Liver (tissue), 9 donors: Measurements from ENCODE around the gene PTPRQ. TPM values are rescaled to one million over a fixed set of nuclear protein-coding genes. Genes with fewer than 3 reads are reported as not detected.

Experiments used
- DNase-seq: peaks from one replicate; pipeline ENCODE4 v3.0.0-alpha.2; 2017; ENCODE audit warnings: low spot score
- H3K27ac ChIP-seq, 2 donors: one replicate each; pipeline ENCODE4 v1.7.0; 2013; ENCODE audit warnings: inconsistent platforms in 2 of 2, low read length in 2 of 2, control low read depth in 1 of 2, low read depth in 1 of 2, mild to moderate bottlenecking in 1 of 2
- H3K27me3 ChIP-seq, 4 donors: one replicate each; pipeline versions ENCODE4 v1.6.1 to v1.7.0; 2013; ENCODE audit warnings: low read length in 3 of 4, inconsistent platforms in 1 of 4, mild to moderate bottlenecking in 1 of 4, moderate library complexity in 1 of 4; ENCODE audit not compliant: control insufficient read depth in 4 of 4, insufficient read depth in 4 of 4
- H3K36me3 ChIP-seq, 4 donors: one replicate each; pipeline versions ENCODE4 v1.6.1 to v1.7.0; 2013; ENCODE audit warnings: low read length in 3 of 4, mild to moderate bottlenecking in 3 of 4, low read depth in 1 of 4, moderate library complexity in 1 of 4; ENCODE audit not compliant: control insufficient read depth in 4 of 4, insufficient read depth in 3 of 4
- H3K4me1 ChIP-seq, 4 donors: one replicate each; pipeline versions ENCODE4 v1.6.1 to v1.7.0; 2013; ENCODE audit warnings: low read length in 3 of 4, mild to moderate bottlenecking in 3 of 4, moderate library complexity in 1 of 4; ENCODE audit not compliant: control insufficient read depth in 4 of 4, insufficient read depth in 4 of 4
- H3K4me3 ChIP-seq, 3 donors: one replicate each; pipeline versions ENCODE4 v1.6.1 to v1.7.0; 2013; ENCODE audit warnings: low read length in 3 of 3, control low read depth in 1 of 3, low read depth in 1 of 3, mild to moderate bottlenecking in 1 of 3
- H3K9ac ChIP-seq, 2 donors: one replicate each; pipeline ENCODE4 v1.7.0; 2013; ENCODE audit warnings: low read length in 2 of 2, mild to moderate bottlenecking in 2 of 2, moderate library complexity in 2 of 2, control low read depth in 1 of 2, low read depth in 1 of 2
- H3K9me3 ChIP-seq, 4 donors: one replicate each; pipeline versions ENCODE4 v1.6.1 to v1.7.0; 2013; ENCODE audit warnings: low read length in 3 of 4; ENCODE audit not compliant: control insufficient read depth in 4 of 4
- EGR1 ChIP-seq, 2 donors: IDR thresholded peaks; 2 replicates each; pipeline ENCODE4 v1.6.1; 2016 to 2018; ENCODE audit warnings: antibody characterized with exemption in 2 of 2, low read depth in 2 of 2
- GABPA ChIP-seq, 2 donors: IDR thresholded peaks in 1 of 2; conservative IDR thresholded peaks in 1 of 2; 2 replicates each; pipeline ENCODE4 v1.6.1; 2016; ENCODE audit warnings: antibody characterized with exemption in 2 of 2, mild to moderate bottlenecking in 1 of 2, moderate library complexity in 1 of 2
- HNF4A ChIP-seq, 2 donors: conservative IDR thresholded peaks; 2 replicates each; pipeline ENCODE4 v1.6.1; 2016; ENCODE audit warnings: antibody characterized with exemption in 2 of 2, mild to moderate bottlenecking in 2 of 2
- HNF4G ChIP-seq: IDR thresholded peaks from 2 replicates; pipeline ENCODE4 v1.6.1; 2016; ENCODE audit warnings: antibody characterized with exemption
- JUND ChIP-seq, 2 donors: IDR thresholded peaks; 2 replicates each; pipeline ENCODE4 v1.6.1; 2016; ENCODE audit warnings: antibody characterized with exemption in 2 of 2
- MAX ChIP-seq: IDR thresholded peaks from 2 replicates; pipeline ENCODE4 v1.6.1; 2016; ENCODE audit warnings: antibody characterized with exemption
- NR2F2 ChIP-seq: IDR thresholded peaks from 2 replicates; pipeline ENCODE4 v1.6.1; 2016; ENCODE audit warnings: antibody characterized with exemption
- RAD21 ChIP-seq, 2 donors: IDR thresholded peaks; 2 replicates each; pipeline ENCODE4 v1.6.1; 2016; ENCODE audit warnings: antibody characterized with exemption in 2 of 2, mild to moderate bottlenecking in 2 of 2
- REST ChIP-seq: IDR thresholded peaks from 2 replicates; pipeline ENCODE4 v1.6.1; 2016; ENCODE audit warnings: antibody characterized with exemption, mild to moderate bottlenecking
- RXRA ChIP-seq, 2 donors: IDR thresholded peaks; 2 replicates each; pipeline ENCODE4 v1.6.1; 2017 to 2018; ENCODE audit warnings: antibody characterized with exemption in 2 of 2, mild to moderate bottlenecking in 1 of 2
- SP1 ChIP-seq: IDR thresholded peaks from 2 replicates; pipeline ENCODE4 v1.6.1; 2018; ENCODE audit warnings: antibody characterized with exemption, mild to moderate bottlenecking
- TAF1 ChIP-seq: conservative IDR thresholded peaks from 2 replicates; pipeline ENCODE4 v1.6.1; 2016; ENCODE audit warnings: antibody characterized with exemption, mild to moderate bottlenecking
- YY1 ChIP-seq: IDR thresholded peaks from 2 replicates; pipeline ENCODE4 v1.6.1; 2016; ENCODE audit warnings: antibody characterized with exemption, mild to moderate bottlenecking
- WGBS: extraction: QIAGEN DNeasy Blood & Tissue Kit; methylation state at CpG from one replicate; pipeline ENCODE4 v1.1.7; 2013; 5-methylcytosine and 5-hydroxymethylcytosine counted together
- polyA plus RNA-seq, 2 donors: library from polyadenylated mRNA; stranded (reverse) in 1 of 2; unstranded in 1 of 2; fragments of 200-250 nt in 1 of 2; fragments of >200 nt in 1 of 2; fragmentation: Nextera tagmentation in 1 of 2; extraction: Ambion mirVana in 1 of 2; gene quantifications; one replicate each; pipeline versions ENCODE4 v1.2.1 to v1.2.3, GENCODE V29; 2013 to 2015
- total RNA-seq, 2 donors: library from RNA; depleted of rRNA; stranded (reverse); fragments of >200 nt; gene quantifications; one replicate each; pipeline ENCODE4 v1.2.3, GENCODE V29; 2014
- TF ChIP-seq, protein P1 (sequence below): fragments of 150-350 bp; IDR thresholded peaks from 2 replicates; pipeline ENCODE4 v1.5.1; 2017; ENCODE audit warnings: improper control_type of control experiment, low read depth, low read length; ENCODE audit not compliant: missing input control
- TF ChIP-seq, protein P2 (sequence below): IDR thresholded peaks from 2 replicates; pipeline ENCODE4 v1.6.1; 2016; ENCODE audit warnings: antibody characterized with exemption
- donor health status: healthy.
- donor health status: healthy.
- donor health status: healthy.
- donor health status: healthy.
- donor health status: healthy.

Gene PTPRQ
- total and polyA plus RNA-seq, 4 donors, result 0.02 to 0.08 (median 0.04) TPM

- Histone ChIP-seq H3K36me3 (no peaks in the 10 kb centered on the region), H3K9ac (no peak overlapping the region), H3K27ac (no peak overlapping the region), H3K4me3 (no peak overlapping the region), H3K9me3 (no peaks in the 10 kb centered on the region), H3K4me1 (peaks cover 0 to 6% (median 2%) of the 10 kb centered on the region in 4 donors), H3K27me3 (no peaks in the 10 kb centered on the region)
- DNase-seq, result no peak
- TF ChIP-seq, protein P1, sequence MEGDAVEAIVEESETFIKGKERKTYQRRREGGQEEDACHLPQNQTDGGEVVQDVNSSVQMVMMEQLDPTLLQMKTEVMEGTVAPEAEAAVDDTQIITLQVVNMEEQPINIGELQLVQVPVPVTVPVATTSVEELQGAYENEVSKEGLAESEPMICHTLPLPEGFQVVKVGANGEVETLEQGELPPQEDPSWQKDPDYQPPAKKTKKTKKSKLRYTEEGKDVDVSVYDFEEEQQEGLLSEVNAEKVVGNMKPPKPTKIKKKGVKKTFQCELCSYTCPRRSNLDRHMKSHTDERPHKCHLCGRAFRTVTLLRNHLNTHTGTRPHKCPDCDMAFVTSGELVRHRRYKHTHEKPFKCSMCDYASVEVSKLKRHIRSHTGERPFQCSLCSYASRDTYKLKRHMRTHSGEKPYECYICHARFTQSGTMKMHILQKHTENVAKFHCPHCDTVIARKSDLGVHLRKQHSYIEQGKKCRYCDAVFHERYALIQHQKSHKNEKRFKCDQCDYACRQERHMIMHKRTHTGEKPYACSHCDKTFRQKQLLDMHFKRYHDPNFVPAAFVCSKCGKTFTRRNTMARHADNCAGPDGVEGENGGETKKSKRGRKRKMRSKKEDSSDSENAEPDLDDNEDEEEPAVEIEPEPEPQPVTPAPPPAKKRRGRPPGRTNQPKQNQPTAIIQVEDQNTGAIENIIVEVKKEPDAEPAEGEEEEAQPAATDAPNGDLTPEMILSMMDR, result peak; percentile 26
- TF ChIP-seq RAD21 (IDR thresholded peaks at IDR 0.05) (peak; percentile 53 to 67), EGR1 (IDR thresholded peaks at IDR 0.05; ENCODE audit: low read depth in 2 of 2) (no peak)
- 73% methylated on average over 20 of the region's 20 CpGs for WGBS
Measured at GRCh38 chr12:80709811-80710726, 266.0 kb downstream of the PTPRQ start.

DNA sequence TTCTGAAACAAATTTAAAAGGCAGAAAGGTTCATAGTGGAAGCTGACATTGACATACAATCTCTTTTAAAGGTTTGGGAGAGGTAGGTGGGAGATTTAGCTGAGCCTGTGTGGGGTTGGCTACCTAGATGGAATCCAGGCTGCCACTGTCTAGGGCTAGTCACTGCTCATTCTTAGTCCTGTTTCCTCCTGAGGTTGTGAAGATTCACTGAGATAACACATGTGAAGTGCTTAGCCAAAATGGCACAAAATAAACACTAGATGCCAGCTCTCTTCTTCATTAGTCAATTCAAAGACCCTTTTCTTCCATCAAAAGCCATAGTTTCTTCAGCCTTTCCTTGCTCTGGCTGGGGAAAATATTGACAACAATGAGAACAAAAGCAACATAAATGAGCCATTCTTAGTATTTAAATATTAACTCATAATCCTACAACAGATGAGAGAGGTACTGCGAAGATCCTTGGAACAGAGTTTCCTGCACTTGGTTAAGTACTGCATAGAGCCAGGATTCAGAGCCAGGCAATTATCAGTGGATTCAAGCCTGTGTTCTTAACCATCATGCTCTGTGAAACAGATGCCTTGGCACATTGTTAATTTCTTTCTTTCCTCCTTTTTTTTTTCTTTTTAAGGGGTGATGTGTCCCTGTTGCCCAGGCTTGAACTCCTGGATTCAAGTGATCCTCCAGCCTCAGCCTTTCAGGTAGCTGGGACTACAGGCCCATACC lies 266.9 kb downstream of the PTPRQ start:
- WGBS, result 93% methylated on average over 1 of the region's 1 CpG
- Histone ChIP-seq H3K9me3 (no peaks in the 10 kb centered on the region), H3K9ac (no peak overlapping the region), H3K4me3 (no peak overlapping the region), H3K27me3 (no peaks in the 10 kb centered on the region), H3K4me1 (peaks cover 0 to 6% (median 2%) of the 10 kb centered on the region in 4 donors), H3K36me3 (no peaks in the 10 kb centered on the region), H3K27ac (no peak overlapping the region)
- DNase-seq, result no peak
- TF ChIP-seq YY1 (no peak), TAF1 (no peak), REST (no peak), SP1 (no peak), RXRA (IDR thresholded peaks at IDR 0.05) (no peak), RAD21 (IDR thresholded peaks at IDR 0.05) (no peak), HNF4A (conservative IDR thresholded peaks at IDR 0.05) (no peak), GABPA (IDR thresholded peaks at IDR 0.05 in 1 of 2, conservative IDR thresholded peaks at IDR 0.05 in 1 of 2) (no peak), NR2F2 (no peak), HNF4G (no peak), MAX (no peak), JUND (IDR thresholded peaks at IDR 0.05) (no peak), EGR1 (IDR thresholded peaks at IDR 0.05; ENCODE audit: low read depth in 2 of 2) (no peak)
- TF ChIP-seq, protein P2, sequence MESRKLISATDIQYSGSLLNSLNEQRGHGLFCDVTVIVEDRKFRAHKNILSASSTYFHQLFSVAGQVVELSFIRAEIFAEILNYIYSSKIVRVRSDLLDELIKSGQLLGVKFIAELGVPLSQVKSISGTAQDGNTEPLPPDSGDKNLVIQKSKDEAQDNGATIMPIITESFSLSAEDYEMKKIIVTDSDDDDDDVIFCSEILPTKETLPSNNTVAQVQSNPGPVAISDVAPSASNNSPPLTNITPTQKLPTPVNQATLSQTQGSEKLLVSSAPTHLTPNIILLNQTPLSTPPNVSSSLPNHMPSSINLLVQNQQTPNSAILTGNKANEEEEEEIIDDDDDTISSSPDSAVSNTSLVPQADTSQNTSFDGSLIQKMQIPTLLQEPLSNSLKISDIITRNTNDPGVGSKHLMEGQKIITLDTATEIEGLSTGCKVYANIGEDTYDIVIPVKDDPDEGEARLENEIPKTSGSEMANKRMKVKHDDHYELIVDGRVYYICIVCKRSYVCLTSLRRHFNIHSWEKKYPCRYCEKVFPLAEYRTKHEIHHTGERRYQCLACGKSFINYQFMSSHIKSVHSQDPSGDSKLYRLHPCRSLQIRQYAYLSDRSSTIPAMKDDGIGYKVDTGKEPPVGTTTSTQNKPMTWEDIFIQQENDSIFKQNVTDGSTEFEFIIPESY, result no peak
- TF ChIP-seq, protein P1, result no peak
